NCI-H526 (cell line): ENCODE measurements around the gene IL1RN.

Source experiments
- DNase-seq, 2 experiments: peaks; one replicate each; lab custom pipeline; 2025; lab: John Stamatoyannopoulos, UW

Gene IL1RN

DNA sequence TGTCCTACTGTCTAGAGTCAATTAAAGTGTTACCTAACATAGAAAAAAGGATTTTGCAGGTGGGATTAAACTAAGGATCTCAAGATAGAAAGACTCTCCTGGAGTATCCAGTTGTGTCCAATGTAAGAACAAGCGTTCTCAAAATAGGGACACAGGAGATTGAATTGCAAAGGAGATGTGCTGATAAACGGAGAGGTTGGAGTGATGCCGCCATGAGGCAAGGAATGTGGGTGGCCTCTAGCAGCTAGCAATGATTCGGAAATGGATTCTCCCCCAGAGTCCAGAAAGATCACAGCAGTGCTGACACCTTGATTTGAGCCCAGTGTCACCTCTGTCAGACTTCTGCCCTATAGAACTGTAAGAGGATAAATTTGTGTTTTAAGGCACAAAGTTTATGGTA is 24.1 kb upstream of the IL1RN start:
- DNase-seq, result no peak

DNA sequence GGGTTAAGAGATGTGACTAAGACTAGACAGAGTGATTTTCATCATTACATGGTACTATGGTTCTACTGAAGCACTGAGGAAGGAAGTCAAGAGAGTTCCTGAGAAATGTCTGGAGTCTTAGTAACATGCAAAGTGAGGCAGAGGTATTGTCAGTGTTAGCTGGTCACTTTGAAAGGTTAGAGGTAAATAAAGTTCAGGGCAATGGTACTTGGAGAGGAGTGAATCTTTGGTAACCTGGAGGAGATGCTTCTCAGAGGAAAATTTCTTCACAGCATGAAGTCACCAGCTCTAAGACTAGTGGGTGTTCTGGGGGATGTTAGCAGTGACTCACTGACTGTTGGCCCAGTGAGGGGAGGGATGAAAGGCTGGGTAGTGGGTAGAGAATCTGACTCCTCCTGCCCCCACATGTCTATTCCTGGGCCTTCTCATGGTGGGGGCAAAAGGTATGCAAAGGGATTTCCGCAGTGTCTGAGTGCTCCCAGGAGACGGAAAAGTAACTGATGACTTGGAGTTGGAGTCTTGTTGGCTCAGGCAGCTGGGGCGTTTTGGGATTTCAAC is 23.3 kb upstream of the IL1RN start:
- DNase-seq, result no peak

DNA sequence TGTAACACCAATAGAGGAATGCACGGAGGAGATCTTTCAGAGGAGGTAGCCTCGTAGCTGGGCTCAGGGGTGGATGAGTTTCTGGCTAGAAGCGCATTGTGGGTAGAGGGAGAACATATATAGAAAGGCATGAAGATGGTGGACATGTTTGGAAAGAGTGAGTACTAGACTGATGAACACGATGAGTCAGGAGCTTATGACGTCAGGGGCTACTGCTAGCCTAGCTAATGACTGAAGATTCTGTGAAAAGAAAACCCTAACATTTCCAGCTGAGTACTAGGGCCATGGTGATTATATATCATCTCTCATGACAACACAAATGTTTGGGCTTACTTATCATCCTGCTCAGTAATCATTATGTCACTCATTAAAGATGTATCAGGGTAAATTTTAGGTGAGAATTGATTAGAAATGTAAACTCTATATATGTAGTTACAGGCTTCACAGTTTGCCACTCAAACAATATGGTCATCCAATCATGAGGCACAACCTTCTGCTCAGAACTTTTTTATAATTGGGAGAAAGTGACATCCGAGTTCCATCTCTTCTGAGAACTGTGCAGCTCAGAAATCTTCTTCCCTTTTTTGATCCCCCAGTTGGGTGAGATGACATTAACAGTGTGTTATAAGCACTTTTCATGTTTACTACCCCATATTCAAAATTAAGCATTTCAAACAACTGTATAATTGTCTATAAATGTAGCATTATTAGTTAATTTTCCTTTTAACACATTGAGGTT is 22.2 kb upstream of the IL1RN start:
- DNase-seq, result no peak

DNA sequence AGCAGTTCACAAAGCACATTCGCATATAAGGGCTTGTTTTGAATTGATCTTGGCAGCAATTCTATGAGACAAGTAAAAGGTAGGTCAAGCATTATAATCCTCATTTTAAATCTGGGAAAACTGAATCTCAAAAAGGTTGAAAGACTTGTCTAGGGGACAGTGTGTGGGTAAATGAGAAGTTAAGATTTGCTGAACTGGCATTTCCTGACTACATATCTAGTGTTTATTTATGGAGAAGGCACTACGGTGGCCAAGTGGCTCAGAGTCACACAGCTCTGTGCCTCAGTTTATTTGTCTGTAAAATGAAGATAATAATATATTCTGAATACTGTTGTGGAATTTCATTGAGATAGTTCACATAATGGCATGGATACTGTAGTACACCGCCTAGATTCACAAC is 16.3 kb upstream of the IL1RN start:
- DNase-seq, result no peak

DNA sequence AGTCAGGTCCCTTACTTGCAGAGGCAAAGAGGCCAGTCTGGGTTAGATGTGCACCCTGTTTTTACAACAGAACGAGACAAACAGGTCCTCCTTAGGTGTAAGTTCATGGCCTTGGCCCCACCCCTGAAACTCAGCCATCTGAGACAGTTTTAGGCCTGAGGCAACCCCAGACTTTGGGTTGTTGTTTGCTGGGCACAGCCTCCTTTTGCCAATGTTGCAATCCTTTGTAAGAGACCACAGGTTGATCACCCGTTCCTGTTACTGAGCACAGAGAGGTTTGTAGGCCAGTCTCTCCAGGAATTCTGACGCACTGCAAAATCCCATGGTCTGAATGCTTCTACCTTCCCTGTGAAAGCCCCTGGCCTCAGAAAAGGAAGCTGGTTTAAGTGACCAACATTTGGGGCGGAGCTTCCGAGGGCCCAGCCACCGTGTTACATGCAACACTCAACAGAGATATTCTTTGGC is 15.5 kb upstream of the IL1RN start:
- DNase-seq, result no peak

DNA sequence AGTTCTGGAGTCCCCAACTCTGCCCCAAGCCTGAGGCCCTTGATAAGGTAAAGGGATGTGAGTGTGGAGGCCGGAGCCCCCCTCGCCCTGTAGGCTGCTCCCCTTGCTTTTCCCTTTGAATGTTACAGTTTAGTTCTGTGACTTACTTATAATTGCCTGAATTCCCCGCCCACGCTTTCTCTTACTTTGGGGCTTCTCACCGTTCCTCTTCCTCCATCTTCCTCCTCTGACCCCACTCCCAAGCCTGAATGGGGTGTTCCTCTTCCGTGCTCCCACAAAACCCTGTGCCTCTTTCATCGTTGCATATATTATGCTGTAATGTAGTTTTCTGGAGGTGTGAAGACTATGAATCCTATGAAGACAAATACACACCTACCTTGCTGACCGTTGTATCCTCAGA is 15.0 kb upstream of the IL1RN start:
- DNase-seq, result no peak

DNA sequence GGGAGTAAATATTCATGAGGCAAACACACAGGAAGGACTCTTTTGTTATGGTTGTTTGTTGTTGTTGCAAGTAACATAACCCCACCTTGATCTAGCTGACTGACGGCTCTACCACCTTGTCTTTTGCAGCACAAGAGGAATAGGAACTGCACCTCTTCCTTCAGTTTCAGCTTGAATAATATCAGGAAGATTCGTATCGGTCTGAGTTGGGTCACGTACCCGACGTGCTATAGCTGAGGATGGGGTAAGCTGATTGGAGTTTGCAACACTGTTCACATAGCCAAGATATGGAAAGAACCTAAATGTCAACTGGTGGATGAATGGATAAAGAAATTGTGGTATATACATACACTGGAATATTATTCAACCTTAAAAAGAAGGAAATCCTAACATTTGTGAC is 14.5 kb upstream of the IL1RN start:
- DNase-seq, result no peak

DNA sequence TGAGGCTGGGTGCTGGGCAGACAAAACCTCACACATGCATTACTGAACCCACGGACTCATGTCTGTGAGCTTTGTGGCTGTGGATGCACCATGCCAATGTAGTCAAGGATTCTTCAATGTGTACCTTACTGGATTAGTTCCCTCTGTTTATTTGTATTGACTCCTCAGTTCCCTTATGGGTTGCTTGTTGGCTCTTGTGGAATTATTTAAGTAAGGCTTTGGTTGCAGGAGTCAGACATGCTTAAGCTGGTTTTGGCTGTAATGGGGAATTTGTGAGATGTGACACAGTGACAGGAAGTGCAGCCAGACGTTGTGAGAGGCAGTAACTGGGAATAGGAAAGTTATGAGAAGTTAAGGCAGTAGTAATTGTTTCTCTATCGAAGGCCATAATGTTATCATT is 13.6 kb upstream of the IL1RN start:
- no peak for DNase-seq

DNA sequence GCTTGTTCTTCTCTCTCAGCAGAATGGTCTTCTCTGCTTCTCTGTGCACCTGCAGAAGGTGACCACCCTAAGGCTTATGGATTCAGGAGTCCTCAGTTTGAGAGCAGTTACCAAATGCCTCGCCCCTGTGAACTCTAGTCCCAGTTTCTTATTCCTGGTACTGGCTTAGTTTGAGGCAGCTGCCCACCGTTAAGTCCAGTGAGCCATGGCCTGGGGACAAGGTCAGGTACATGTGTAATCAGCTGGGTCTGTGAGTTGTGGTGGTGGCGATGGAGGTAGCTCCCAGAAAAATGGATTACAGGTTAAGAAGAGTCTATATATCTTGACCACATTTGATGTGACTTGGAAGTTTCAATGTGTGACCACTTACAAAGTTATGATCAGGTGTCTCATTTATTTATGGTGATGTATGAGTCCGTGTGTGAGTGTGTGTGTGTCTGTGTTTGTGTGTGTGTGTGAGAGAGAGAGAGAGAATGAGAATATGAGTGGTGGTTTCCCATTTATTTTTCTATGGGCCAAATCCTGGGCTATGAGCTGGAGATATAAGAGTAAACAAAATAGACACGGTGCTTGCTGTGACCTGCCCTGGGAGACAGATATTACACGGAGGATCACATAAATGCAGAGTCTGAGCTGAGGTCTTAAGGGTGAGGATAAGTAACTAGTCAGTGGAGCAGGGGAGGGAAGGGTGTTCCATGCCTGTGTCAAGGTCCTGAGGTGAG is 13.0 kb upstream of the IL1RN start:
- no peak for DNase-seq

DNA sequence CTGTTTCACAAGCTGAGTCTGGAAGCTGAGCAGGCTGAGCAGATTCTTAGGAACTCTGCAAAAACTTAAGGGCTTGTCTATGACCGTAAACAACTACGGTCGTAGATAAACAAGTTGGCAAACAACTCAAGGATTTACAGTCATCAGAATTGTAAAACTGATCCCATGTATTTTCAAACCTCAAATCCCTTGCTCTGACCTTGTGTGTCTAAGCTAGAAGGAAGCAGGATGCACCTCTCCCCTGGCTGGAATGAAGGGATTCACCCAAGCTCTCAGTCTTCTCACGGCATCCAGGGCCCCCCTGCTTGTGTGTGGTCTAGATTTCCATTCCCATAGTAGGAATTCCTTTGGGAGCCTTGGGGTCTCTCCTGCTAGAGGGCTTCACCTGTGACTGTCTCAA is 12.4 kb upstream of the IL1RN start:
- DNase-seq, result no peak

DNA sequence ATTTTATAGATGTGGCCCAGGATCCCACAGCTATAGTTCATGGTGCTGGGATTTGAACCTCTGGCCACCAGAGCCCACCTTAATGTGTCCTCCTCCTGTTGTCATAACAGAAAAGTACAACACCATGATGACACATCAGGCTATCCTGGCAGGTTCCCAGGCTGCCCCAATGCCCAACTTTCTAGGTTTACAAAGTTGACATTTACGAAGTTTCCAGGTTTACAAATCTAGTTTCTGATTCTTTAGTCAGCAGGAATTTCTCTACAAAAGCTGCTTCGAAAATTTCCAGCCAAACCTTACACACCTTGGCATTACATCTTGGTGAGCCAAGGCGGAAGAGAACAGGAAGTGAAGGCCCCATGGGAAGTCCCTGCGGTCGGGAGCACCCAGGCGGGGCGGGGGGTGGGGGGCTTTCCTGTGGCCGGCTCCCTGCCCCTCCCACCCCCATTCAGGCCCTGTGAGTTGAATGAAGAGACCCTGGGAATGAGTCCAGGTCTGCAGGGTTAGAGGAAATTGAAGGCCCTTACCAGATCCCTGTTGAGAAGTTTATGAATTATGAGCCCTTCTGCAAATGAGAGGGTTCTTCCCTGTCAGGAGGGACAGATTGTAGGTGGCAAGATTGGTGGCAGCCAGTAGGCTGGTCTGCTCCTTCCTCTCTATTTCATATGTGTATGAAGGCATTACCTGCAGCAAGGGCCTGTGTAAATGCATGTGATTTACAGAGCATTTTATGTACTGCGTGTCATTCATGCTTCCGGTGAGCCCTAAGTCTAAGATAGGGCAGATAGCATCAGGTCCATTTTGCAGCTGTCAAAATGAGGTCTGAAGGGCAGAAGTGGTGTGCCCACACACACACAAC is 11.1 kb upstream of the IL1RN start:
- DNase-seq, result no peak

DNA sequence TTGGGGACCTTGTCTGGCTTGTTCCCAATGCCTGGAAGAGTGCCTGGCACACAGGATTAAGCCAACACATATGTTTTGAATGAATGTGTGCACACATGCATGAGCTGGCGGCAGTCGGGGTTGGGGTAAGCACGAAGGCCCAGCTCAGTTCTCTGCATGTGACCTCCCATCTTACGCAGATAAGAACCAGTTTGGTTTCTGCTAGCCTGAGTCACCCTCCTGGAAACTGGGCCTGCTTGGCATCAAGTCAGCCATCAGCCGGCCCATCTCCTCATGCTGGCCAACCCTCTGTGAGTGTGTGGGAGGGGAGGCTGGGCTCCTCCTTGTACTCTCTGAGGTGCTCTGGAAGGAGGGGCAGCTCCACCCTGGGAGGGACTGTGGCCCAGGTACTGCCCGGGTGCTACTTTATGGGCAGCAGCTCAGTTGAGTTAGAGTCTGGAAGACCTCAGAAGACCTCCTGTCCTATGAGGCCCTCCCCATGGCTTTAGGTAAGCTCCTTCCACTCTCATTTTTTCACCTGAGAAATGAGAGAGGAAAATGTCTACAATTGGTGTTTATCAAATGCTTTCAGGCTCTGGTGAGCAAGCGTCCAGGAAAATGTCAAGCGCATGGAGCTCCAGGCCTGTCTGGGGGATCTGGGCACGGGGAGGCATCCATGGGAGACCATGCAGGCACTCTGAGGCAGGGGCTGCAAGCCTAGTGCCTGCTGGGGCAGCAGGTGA is 9.7 kb upstream of the IL1RN start:
- no peak for DNase-seq

DNA sequence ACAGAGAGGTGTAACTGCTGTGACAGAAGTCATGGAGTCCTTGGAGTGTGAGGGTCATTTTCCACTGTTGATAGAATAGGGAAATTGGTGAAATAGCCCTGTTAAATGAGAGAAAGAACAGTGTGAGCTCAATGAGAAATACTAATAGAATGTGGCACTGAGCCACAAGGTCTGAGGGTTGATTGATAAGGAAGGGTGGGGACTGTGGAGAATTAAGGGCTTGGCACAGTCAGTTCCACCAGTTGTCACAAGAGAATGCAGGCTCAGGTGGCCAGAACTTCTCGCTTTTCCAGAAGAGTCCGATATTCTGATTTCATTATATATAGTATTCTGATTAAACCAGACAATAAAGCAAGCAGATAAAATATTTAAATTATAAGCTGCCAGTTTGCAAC is 9.1 kb upstream of the IL1RN start:
- DNase-seq, result no peak

DNA sequence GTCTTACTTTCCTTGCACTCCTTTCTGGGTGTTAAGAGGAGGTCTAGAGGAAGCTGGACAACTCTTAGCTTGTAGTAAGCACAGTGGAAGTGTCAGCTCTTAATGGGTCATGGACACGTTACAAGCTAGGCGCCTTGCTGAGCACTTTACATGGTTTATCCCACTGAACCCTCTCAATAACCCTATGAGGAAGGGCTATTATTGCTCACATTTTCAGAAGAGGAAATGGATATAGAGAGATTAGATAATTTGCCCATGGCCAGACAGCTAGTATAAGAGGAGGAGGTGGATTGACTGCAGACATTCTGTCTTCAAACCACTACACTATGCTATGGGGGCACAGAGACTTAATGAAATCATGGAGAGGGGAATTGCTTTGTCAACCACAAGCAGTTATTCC is 8.3 kb upstream of the IL1RN start:
- no peak for DNase-seq

DNA sequence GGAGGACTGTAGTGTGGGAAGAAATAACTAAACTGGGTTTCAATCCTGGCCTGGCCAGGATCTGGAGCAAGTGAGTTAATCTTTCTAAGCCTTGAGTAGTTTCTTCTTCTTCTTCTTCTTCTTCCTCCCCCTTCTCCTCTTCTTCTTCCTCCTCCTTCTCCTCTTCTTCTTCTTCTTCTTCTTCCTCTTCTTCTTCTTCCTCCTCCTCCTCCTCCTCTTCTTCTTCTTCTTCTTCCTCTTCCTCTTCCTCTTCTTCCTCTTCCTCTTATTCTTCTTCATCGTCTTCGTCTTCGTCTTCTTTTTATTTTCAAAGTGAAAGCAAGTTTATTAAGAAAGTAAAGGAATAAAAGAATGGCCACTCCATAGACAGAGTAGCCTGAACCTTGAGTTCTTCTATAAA is 6.5 kb upstream of the IL1RN start:
- no peak for DNase-seq

DNA sequence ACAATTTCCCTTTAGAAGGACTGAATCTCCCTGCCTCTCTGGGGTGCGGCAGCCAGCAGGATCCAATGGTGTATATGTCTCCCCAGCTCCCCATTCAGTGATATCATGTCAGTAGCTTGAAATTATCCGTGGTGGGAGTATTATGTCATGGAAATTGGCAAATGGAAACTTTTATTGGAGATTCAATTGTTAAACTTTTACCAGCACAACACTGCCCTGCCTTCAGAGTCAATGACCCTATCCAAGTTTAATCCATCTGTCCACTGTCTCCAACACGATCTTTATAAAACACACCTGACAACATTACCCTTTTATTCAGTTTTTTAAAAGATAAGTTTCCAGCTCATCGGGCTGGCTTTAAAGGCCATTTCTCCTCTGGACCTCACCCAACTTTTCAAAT is 5.0 kb upstream of the IL1RN start:
- DNase-seq, result no peak

DNA sequence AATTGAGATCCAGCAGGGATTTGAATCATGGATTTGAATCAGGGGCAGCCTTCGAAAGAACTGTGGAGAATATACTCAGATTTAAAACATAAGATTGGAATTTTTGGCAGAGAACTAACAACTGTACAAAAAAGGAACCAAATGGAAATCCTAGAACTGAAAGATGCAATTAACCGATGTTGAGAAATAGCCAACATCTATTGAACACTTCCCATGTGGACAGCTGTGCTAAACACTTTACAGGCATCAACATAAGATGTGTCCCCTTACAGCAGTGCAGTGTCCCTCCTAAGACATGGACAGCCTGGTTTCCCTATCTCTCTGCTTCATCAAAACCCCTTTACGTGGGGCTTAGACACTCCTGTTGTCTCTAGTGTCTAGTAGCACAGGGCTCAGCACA is 3.7 kb upstream of the IL1RN start:
- no peak for DNase-seq

DNA sequence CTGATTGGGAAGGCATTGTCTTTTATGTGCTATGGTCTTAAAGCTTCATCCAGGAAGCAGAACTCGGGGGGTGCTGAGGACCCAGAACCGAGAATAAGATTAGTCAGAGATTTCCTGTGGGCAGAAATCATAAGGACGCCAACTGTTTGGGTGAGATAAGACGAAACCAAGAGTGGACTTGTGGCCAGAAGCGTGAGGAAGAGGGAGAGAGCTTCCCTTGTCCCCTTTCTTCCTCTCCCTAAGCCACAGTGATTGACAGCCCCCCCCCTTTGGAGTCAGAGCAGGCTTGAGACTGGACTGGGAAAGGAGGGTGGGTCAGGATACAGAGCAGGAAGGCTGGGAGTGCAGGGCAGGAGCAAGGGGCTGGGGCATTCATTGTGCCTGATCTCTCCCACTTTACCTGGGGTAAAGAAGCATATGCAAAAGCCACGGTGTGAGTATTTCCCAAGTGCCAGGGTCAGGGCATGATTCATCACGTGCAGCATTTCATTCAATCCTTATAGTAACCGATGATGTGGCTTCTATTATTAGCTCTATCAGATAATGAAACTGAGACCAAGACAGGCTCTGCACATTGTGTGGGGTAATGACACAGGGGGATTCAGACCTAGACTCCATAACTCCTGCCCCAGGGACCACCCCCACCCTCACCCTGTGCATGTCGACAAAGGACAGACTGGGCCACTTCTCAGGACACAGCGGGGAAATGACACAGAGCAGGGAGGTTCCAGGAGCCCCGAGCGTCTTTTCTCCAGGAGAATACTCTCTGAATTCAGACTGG is 3.0 kb upstream of the IL1RN start:
- no peak for DNase-seq

DNA sequence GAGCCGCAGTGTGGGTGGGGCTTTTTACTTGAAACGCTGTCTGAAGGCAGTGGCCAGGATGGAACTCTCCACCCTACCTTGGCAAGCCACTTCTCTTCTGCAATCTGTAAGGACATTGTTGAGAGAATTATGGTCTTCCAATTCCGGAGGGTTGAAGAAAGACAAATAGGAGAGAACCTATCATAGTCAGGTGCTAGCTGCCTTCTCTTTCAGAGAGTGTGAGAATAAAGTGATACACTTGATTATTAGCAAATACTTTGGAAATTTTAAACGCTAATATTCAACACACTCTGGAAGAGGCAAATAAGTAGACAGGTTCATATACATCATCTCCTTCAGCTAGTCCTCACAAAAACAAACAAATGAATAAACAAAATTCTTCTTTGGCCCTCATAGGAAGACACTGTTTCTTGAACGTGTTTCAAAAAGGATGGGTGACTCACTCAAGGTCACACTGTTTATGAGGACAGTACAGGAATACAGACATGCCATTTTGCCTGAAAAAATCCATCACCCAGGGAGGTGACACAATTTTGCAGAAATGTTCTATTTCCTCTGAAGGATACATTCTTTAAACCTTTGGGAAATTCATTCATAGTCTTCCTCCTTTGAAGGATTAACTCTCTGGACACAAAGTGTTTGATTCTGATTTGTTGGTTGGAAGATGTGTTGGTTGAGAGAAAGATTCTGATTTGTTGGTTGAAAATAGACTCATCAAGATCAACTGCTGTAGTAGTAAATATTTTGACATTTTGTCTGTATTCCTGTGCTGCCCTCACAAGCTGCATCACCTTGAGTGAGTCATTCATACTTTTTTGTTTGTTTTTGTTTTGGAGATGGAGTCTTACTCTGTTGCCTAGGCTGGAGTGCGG is 2.2 kb upstream of the IL1RN start:
- DNase-seq, result no peak
